Ovary (tissue), 3 donors: ENCODE measurements around the gene SLC26A11.

Experiments used
- EP300 ChIP-seq: sonication (generic); formaldehyde crosslinking; IDR thresholded peaks from one replicate; pipeline ENCODE4 v1.6.1; 2017; ENCODE audit warnings: antibody characterized with exemption
- POLR2A ChIP-seq: fragments of 450-650 bp; IDR thresholded peaks from one replicate; pipeline ENCODE4 v1.6.1; 2017; ENCODE audit warnings: antibody characterized with exemption, mild to moderate bottlenecking, moderate library complexity
- TF ChIP-seq, protein P1 (sequence below), 3 donors: fragments of 450-650 bp in 2 of 3; fragments of 200-600 bp in 1 of 3; IDR thresholded peaks; one replicate each; pipeline versions ENCODE4 v1.5.1 to v1.8.0; 2016 to 2022; ENCODE audit warnings: antibody characterized with exemption in 3 of 3, mild to moderate bottlenecking in 1 of 3
- donor health status: DM: no; HTN: no; CAD: no.

DNA sequence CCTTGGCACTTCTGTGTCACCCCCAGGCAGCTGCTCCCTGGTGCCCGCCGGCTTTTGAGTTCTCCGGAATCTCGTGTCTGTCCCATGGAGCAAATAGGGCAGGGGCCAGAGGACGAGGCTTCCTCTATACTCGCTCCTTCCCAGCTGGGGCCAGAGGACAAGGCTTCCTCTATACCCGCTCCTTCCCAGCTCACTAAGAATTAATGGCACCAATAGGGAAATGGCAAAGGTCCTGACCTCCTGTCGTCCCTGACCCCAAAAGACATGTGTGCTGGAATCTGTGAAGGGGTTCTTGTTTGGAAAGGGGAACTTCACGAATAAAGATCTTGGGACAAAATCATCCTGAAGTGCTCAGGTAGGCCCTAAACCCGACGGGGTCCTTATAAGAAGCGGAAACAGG lies 7.7 kb upstream of the SLC26A11 start:
- TF ChIP-seq, protein P1, sequence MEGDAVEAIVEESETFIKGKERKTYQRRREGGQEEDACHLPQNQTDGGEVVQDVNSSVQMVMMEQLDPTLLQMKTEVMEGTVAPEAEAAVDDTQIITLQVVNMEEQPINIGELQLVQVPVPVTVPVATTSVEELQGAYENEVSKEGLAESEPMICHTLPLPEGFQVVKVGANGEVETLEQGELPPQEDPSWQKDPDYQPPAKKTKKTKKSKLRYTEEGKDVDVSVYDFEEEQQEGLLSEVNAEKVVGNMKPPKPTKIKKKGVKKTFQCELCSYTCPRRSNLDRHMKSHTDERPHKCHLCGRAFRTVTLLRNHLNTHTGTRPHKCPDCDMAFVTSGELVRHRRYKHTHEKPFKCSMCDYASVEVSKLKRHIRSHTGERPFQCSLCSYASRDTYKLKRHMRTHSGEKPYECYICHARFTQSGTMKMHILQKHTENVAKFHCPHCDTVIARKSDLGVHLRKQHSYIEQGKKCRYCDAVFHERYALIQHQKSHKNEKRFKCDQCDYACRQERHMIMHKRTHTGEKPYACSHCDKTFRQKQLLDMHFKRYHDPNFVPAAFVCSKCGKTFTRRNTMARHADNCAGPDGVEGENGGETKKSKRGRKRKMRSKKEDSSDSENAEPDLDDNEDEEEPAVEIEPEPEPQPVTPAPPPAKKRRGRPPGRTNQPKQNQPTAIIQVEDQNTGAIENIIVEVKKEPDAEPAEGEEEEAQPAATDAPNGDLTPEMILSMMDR (IDR thresholded peaks at IDR 0.05), result no peak
- TF ChIP-seq EP300, result no peak
- no peak for TF ChIP-seq POLR2A
